Upper lobe of left lung (tissue), 4 donors: ENCODE results near the gene LYPD4.

ENCODE experiments used
- EP300 ChIP-seq, 4 donors: sonication (generic); formaldehyde crosslinking; IDR thresholded peaks; one replicate each; pipeline ENCODE4 v1.5.1; 2017; ENCODE audit warnings: antibody characterized with exemption in 4 of 4, control low read depth in 2 of 4
- POLR2AphosphoS5 ChIP-seq, 2 donors: sonication (generic); formaldehyde crosslinking; IDR thresholded peaks; one replicate each; pipeline ENCODE4 v1.5.1; 2017; ENCODE audit warnings: antibody characterized with exemption in 2 of 2

DNA sequence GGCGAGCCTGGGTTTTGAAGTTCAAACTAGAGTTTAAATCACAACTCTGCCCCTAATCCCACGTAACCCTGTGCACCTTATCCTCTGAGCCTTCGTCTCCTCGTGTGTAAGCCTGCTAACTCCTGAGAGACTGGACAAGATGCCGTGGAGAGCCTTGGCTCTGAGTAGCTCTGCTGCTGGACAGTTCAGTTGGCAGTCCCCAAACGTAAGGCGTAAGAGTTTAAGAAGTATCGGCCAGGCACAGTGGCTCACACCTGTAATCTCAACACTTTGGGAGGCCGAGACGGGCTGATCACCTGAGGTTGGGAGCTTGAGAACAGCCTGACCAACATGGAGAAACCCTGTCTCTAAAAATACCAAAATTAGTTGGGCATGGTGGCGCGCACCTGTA lies 27.9 kb upstream of the LYPD4 start:
- TF ChIP-seq EP300 (IDR thresholded peaks at IDR 0.05) (no peak), POLR2AphosphoS5 (IDR thresholded peaks at IDR 0.05) (no peak)
